Ascending aorta (tissue), 2 donors: ENCODE data around the gene ARMH1. TPM values are rescaled to one million over a fixed set of nuclear protein-coding genes. Genes with fewer than 3 reads are reported as not detected.

Experiments used
- DNase-seq, 2 donors: peaks; one replicate each; pipeline ENCODE4 v3.0.0-alpha.2; 2019; ENCODE audit warnings: low spot score in 2 of 2
- H3K27ac ChIP-seq, 2 donors: fragments of 200-600 bp; sonication (generic); one replicate each; pipeline ENCODE4 v1.5.1; 2016 to 2017; ENCODE audit warnings: mild to moderate bottlenecking in 1 of 2
- H3K27me3 ChIP-seq: fragments of 200-600 bp; sonication (generic); one replicate; pipeline ENCODE4 v1.5.1; 2017
- H3K36me3 ChIP-seq, 2 donors: fragments of 200-600 bp; sonication (generic); one replicate each; pipeline ENCODE4 v1.5.1; 2016
- H3K4me1 ChIP-seq, 2 donors: fragments of 200-600 bp; sonication (generic); one replicate each; pipeline ENCODE4 v1.5.1; 2016 to 2017; ENCODE audit warnings: mild to moderate bottlenecking in 1 of 2
- H3K4me3 ChIP-seq, 2 donors: fragments of 200-600 bp; sonication (generic); one replicate each; pipeline ENCODE4 v1.5.1; 2016 to 2017; ENCODE audit warnings: mild to moderate bottlenecking in 1 of 2
- H3K9me3 ChIP-seq, 2 donors: fragments of 200-600 bp; sonication (generic); one replicate each; pipeline ENCODE4 v1.5.1; 2016
- intact Hi-C: fragments of 100-400 bp; cut with DNase I; formaldehyde crosslinking; loops from one replicate; pipeline ENCODE4 v1.15.1; 2023
- total RNA-seq: library from RNA; depleted of rRNA; stranded (reverse); fragments of >200 nt; gene quantifications from one replicate; pipeline ENCODE4 v1.1.0, GENCODE V29; 2016
- TF ChIP-seq, protein P1 (sequence below), 3 experiments: fragments of 200-600 bp in 2 of 3; fragments of 450-650 bp in 1 of 3; sonication (generic) in 2 of 3; IDR thresholded peaks; one replicate each; pipeline ENCODE4 v1.5.1; 2016 to 2019; ENCODE audit warnings: antibody characterized with exemption in 3 of 3, mild to moderate bottlenecking in 1 of 3, moderate library complexity in 1 of 3

ARMH1 gene
- total RNA-seq, 1 donor from 2014 or later = not detected

DNA sequence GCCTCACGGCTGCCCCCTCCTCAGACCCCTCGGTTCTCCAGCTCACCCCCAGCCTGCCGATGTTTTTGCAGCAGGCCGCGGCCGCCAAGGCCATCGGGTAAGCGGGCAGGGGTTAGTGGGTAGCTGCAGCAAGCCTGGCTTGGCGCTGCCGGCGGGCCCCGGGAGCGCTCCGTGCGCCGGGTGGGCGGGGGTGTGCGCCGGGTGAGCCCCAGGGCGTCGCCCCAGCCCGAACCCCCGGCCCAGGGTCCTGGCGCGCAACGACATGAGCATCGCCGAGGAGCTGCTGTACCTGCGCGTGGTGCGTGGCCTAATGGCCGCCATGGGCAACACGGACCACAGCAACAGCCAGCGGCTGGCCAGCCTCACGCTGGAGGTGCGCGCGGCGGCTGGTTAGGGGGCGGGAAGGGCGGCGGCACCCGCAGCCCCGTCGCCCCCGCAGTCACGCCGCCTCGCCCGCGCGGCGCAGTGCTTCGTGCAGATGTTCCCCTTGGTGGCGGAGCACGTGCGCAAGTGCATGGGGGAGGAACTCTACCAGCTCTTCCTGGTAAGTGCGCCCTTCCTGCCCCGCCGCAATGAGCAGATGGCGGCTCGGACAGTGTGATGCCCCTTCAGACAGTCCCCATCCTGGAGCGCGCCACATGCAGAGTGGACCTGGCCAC, 49.9 kb downstream of the ARMH1 start:
- TF ChIP-seq, protein P1, sequence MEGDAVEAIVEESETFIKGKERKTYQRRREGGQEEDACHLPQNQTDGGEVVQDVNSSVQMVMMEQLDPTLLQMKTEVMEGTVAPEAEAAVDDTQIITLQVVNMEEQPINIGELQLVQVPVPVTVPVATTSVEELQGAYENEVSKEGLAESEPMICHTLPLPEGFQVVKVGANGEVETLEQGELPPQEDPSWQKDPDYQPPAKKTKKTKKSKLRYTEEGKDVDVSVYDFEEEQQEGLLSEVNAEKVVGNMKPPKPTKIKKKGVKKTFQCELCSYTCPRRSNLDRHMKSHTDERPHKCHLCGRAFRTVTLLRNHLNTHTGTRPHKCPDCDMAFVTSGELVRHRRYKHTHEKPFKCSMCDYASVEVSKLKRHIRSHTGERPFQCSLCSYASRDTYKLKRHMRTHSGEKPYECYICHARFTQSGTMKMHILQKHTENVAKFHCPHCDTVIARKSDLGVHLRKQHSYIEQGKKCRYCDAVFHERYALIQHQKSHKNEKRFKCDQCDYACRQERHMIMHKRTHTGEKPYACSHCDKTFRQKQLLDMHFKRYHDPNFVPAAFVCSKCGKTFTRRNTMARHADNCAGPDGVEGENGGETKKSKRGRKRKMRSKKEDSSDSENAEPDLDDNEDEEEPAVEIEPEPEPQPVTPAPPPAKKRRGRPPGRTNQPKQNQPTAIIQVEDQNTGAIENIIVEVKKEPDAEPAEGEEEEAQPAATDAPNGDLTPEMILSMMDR (IDR thresholded peaks at IDR 0.05) = no peak
- H3K27ac ChIP-seq = no peak overlapping the region
- H3K9me3 ChIP-seq = no peaks in the 10 kb centered on the region
- H3K4me1 ChIP-seq = peaks cover under 1% of the 10 kb centered on the region in 2 donors
- no peaks in the 10 kb centered on the region for H3K36me3 ChIP-seq
- H3K4me3 ChIP-seq = no peak overlapping the region
- intact Hi-C loops = no loop called here
- no peaks in the 10 kb centered on the region for H3K27me3 ChIP-seq
- DNase-seq = no peak

DNA sequence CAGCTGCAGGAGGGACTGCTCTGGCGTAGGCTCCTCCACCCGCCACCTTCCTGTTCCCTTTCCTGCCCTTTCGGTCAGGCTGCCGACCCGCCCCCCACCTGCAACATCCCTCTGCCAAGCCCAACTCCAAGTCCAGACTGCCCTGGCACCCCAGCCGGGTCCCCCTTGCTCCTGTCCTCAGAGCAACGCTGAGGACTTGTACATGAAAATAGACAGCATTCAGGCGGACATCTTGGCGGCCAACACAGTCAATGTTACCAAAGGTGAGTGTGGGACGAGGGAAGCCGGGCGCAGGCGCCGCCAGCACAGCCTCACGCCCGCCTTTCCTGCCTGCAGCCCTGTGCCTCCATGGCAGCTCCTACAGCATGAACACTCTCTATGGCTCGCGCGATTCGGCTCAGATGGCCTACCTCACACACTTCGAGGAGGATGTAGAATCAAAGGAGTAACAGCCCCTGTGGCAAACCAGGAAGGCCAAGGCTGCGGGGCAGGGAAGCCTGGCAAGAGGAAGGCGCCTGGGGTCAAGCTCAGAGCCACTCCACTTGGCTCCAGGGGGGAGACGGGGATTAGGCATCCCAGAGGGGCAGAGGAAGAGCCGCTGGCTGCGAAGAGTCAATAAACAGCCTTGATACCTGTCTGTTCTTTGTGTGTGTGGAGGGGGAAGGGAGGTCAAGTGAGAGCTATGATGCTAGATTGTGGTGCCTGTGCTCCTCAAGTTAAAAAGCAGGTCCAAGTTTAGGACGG, 50.6 kb downstream of the ARMH1 start:
- Histone ChIP-seq H3K36me3 (no peaks in the 10 kb centered on the region), H3K27ac (no peak overlapping the region), H3K9me3 (no peaks in the 10 kb centered on the region), H3K4me1 (peaks cover 5 to 7% of the 10 kb centered on the region in 2 donors), H3K27me3 (no peaks in the 10 kb centered on the region), H3K4me3 (no peak overlapping the region)
- no peak for DNase-seq
- intact Hi-C loops = no loop called here
- TF ChIP-seq, protein P1 (IDR thresholded peaks at IDR 0.05) = no peak

DNA sequence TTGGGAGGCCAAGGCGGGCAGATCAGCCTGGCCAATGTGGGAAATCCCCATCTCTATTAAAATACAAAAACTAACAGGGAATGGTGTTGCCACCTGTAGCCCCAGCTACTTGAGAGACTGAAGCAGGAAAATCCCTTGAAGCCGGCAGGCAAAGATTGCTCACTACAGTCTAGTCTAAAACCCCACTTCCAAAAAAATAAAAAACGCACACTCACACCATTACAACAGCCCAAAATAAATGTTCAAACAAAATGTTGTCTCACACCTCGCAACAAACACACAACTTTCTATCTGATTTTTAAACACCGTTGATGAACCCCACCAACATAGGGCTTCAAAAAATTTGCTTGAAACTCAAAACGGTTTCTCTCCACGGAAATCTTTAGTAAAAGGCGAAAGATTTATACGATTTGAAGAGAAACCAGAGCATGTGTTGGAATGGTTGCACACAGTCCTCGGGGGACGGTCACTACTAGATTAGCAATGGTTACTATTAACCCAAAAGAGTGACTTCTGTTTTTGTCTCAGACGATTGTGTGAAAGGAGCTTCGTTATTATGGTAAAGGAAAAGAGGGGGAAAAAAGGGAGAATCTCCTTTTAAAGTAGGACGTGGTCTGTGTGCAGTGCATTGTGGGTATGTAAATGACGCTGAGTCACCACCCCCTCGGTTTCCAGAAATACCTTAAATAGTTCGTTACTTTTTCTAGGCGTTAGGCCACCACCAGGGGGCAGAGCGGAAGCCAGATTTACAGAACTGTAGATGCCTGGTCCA, 56.4 kb downstream of the ARMH1 start, which contains the start of gene RNU5D-1:
RNU5D-1 (minus strand) TSS at position 430 of the 772 bp plus-strand sequence.
- no peaks in the 10 kb centered on the region for H3K9me3 ChIP-seq
- intact Hi-C loops = loop anchor here (1.0 to 5.0 kb wide), 9 partner anchors 8 to 851 kb away; partner anchors contain the start of genes ARMH1, EIF2B3, HECTD3 and KIF2C
- peak within 1 kb of the TSS in 1 of 2 donors; percentile 31 for H3K4me3 ChIP-seq
- peak within 1 kb of the TSS; percentile 84 to 92 for H3K27ac ChIP-seq
- no peaks in the 10 kb centered on the region for H3K36me3 ChIP-seq
- TF ChIP-seq, protein P1 (IDR thresholded peaks at IDR 0.05) = peak; percentile 70 to 76 (median 72)
- peaks cover 5 to 15% of the 10 kb centered on the region in 2 donors for H3K4me1 ChIP-seq
- no peaks in the 10 kb centered on the region for H3K27me3 ChIP-seq
- peak; percentile 81 to 98 for DNase-seq

DNA sequence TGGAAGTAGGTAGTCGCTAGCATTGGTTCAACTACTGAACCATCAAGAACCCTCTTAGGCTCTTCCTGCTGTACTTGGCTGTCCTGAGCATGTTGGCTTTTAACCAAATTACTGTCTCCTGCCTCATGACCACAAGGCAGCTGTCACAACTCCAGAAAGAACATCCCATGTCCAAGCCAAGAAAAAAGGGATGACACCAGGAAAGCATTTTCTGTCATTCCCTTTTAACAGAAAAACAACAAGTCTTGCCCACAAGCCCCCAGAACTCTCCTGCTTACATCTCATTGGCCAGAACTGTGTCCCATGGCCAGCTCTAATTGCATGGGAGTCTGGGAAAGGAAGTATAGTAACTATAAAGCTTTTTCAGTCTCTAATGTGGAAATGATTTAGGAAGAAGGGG, 58.9 kb downstream of the ARMH1 start:
- Histone ChIP-seq H3K4me3 (no peak overlapping the region), H3K4me1 (peaks cover 5 to 15% of the 10 kb centered on the region in 2 donors), H3K27ac (no peak overlapping the region), H3K9me3 (no peaks in the 10 kb centered on the region), H3K36me3 (no peaks in the 10 kb centered on the region), H3K27me3 (no peaks in the 10 kb centered on the region)
- TF ChIP-seq, protein P1 (IDR thresholded peaks at IDR 0.05) = no peak
- intact Hi-C loops = loop anchor here (5.0 kb wide), 5 partner anchors 61 to 849 kb away; partner anchors contain the start of genes ARMH1, EIF2B3, HECTD3 and NASP
- no peak for DNase-seq

DNA sequence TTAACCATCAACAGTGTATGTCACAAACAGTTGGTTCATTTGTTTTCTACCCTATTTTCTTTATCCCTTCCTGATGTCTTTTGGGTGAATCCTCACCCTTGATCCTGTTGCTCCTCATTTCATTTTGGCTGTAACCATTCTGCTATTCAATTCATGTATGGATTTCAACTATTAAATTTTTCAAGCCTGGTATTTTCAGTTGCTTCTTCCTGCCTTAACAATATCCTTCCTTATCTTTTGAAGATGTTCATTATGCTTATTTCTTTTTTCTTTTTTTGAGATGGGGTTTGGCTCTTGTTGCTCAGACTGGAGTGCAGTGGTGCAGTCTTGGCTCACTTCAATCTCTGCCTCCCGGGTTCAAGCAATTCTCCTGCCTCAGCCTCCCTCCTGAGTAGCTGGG, 59.3 kb downstream of the ARMH1 start:
- TF ChIP-seq, protein P1 (IDR thresholded peaks at IDR 0.05) = no peak
- H3K4me1 ChIP-seq = peaks cover 5 to 15% of the 10 kb centered on the region in 2 donors
- no peak for DNase-seq
- H3K36me3 ChIP-seq = no peaks in the 10 kb centered on the region
- no peak overlapping the region for H3K4me3 ChIP-seq
- H3K27me3 ChIP-seq = no peaks in the 10 kb centered on the region
- intact Hi-C loops = loop anchor here (5.0 kb wide), 5 partner anchors 61 to 849 kb away; partner anchors contain the start of genes ARMH1, EIF2B3, HECTD3 and NASP
- no peak overlapping the region for H3K27ac ChIP-seq
- H3K9me3 ChIP-seq = no peaks in the 10 kb centered on the region
